Epithelial cell of proximal tubule (primary cell): ENCODE measurements around the gene ACACB. TPM values are rescaled to one million over a fixed set of nuclear protein-coding genes. Genes with fewer than 3 reads are reported as not detected.

Experiments
- DNase-seq: peaks from one replicate; pipeline ENCODE4 v3.0.0-alpha.2; 2011; ENCODE audit warnings: low read depth
- H3K4me3 ChIP-seq: 2 replicates; pipeline ENCODE4 v1.5.1; 2011; ENCODE audit warnings: low read depth, mild to moderate bottlenecking, low read length
- CTCF ChIP-seq: conservative IDR thresholded peaks from 2 replicates; pipeline ENCODE4 v1.5.1; 2012; ENCODE audit warnings: low read depth, mild to moderate bottlenecking, low read length
- total RNA-seq: library from RNA; depleted of rRNA; stranded (reverse); fragments of >200 nt; gene quantifications from 2 replicates; pipeline ENCODE4 v1.2.3, GENCODE V29; 2015

ACACB gene
- 1.3 and 26.5 TPM in 2 replicates for total RNA-seq

DNA sequence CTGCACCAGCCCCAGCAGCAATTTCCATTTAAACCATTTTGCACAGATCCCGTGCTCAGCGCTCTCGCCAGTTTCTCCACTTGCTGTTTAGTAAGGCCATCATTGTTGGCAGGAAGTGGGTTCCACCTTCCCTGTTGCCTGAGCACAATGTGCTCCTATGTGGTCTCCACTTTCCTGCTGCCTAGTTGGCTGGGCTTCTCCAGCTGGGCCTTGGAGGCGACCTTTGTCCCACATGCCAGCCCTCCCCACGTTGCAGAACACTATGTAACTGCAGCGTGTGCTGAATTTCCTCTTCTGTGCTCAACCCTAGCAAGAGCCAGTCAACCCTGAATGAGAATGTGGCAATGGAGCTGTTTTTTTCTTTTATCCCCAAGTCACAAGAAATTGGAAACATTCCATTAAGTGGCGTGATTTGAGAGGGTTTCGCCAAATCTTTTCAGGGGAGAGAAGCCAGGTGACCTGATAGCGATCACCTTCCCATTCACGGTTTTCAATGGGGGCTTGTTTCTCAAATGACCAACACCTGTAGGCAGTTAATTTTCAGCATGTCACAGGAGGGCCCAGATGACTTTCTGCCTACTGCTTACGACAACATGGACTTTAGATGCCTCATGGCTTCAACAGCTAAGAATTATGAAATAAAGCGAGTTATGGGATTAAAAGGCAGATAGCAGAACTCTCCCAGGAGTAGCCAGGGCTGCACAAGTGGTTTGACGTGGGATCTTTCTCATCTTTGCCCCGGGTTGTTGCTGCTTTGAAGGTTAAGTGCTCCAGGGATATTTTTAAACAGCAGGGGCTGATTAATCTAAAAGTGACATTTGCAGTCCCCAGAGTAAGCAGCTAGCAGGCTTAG is at the start of gene ACACB:
Gene ACACB (plus strand): TSS at position 830 of the 853 bp plus-strand sequence. CDS start 22,819 bp downstream, outside the sequence.
- TF ChIP-seq CTCF: no peak
- DNase-seq: peak; percentile 66
- H3K4me3 ChIP-seq: no peak within 1 kb of the TSS

GRCh38 chr12:109069307-109070271 is 46.8 kb upstream of the ACACB start:
- no peak for TF ChIP-seq CTCF
- no peak overlapping the region for H3K4me3 ChIP-seq

DNA sequence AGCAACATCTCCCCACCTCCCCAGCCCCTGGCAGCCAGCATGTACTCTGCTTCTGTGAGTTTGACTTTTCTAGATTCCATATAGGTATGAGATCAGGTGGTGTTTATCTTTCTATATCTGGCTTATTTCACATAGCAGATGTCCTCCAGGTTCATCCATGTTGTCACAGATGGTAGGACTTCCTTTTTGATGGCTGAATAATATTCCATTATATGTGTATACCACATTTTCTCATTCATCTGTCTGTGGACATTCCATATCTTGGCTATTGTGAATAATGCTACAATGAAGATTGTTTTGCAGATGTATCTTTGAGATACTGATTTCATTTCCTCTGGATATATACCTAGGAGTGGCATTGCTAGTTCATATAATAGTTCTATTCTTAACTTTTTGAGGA is 41.5 kb upstream of the ACACB start:
- TF ChIP-seq CTCF: no peak
- H3K4me3 ChIP-seq: no peak overlapping the region
- DNase-seq: no peak

More at GRCh38 chr12:109069307-109070271, 46.8 kb upstream of the ACACB start:
- DNase-seq: no peak

GRCh38 chr12:109082751-109083150 is 33.6 kb upstream of the ACACB start:
- no peak for DNase-seq
- H3K4me3 ChIP-seq: no peak overlapping the region
- TF ChIP-seq CTCF: no peak

DNA sequence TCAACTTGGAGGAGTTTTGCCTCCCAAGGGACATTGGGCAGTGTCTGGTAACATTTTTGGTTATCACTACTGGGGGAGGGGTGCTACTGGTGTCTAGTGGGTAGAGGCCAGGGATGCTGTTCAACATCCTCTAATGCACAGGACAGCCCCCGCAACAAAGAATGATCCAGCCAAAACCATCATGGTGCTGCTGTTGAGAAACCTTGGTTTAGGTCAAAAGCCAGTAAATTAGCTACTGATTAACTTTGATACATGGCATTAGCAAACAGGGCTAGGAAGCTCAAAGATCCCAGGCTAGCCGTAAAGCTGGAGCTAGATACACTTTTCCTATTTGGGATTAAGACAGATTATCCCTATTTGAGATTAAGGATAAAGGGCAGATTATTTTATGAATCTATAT is 32.0 kb upstream of the ACACB start:
- H3K4me3 ChIP-seq: no peak overlapping the region
- no peak for TF ChIP-seq CTCF
- DNase-seq: no peak

GRCh38 chr12:109085590-109085989 is 30.8 kb upstream of the ACACB start:
- TF ChIP-seq CTCF: no peak

More at GRCh38 chr12:109085590-109085989, 30.8 kb upstream of the ACACB start:
- H3K4me3 ChIP-seq: no peak overlapping the region
- DNase-seq: no peak
